Neuronal stem cell (in vitro differentiated cells): Measurements from ENCODE around the gene DLG2.
A peak's percentile ranks its signal among the peaks of the same experiment; 100 is the strongest.

ENCODE experiments used
- DNase-seq: peaks from one replicate; pipeline ENCODE4 v3.0.0-alpha.2; 2013; ENCODE audit warnings: low spot score
- H2AFZ ChIP-seq: one replicate; pipeline ENCODE4 v1.6.1; 2013; ENCODE audit warnings: mild to moderate bottlenecking, low read length, inconsistent platforms
- H2AK5ac ChIP-seq: 2 replicates; pipeline ENCODE4 v1.6.1; 2013; ENCODE audit warnings: low read depth, mild to moderate bottlenecking, inconsistent platforms, low read length, moderate library complexity, mixed read lengths
- H2BK120ac ChIP-seq: 2 replicates; pipeline ENCODE4 v1.6.1; 2013; ENCODE audit warnings: low read depth, mild to moderate bottlenecking, inconsistent platforms, low read length, moderate library complexity, mixed read lengths
- H2BK12ac ChIP-seq: one replicate; pipeline ENCODE4 v1.6.1; 2013; ENCODE audit warnings: low read length, inconsistent platforms
- H2BK15ac ChIP-seq: 2 replicates; pipeline ENCODE4 v1.6.1; 2013; ENCODE audit warnings: mild to moderate bottlenecking, low read length, inconsistent platforms, mixed read lengths
- H2BK5ac ChIP-seq: one replicate; pipeline ENCODE4 v1.6.1; 2013; ENCODE audit warnings: inconsistent platforms, mild to moderate bottlenecking, low read length, moderate library complexity
- H3K14ac ChIP-seq: one replicate; pipeline ENCODE4 v1.6.1; 2013; ENCODE audit warnings: low read length, inconsistent platforms
- H3K18ac ChIP-seq: 2 replicates; pipeline ENCODE4 v1.6.1; 2013; ENCODE audit warnings: low read length, inconsistent platforms
- H3K23ac ChIP-seq: 2 replicates; pipeline ENCODE4 v1.6.1; 2013; ENCODE audit warnings: low read depth, mild to moderate bottlenecking, mixed read lengths, low read length, inconsistent platforms; ENCODE audit not compliant: poor library complexity
- H3K27ac ChIP-seq: replicated peaks from 3 replicates; pipeline ENCODE4 v1.5.1; 2013; ENCODE audit warnings: low read length, inconsistent platforms
- H3K27me3 ChIP-seq, 3 experiments: 2 replicates each; pipeline ENCODE4 v1.6.1; 2013; ENCODE audit warnings: low read length in 3 of 3, mild to moderate bottlenecking in 2 of 3, inconsistent platforms in 1 of 3, low read depth in 1 of 3, mixed read lengths in 1 of 3, moderate library complexity in 1 of 3; ENCODE audit not compliant: control insufficient read depth in 3 of 3, insufficient read depth in 3 of 3
- H3K36me3 ChIP-seq, 2 donors: replicated peaks in 1 of 2; 2 replicates each; pipeline ENCODE4 v1.6.1; 2013; ENCODE audit warnings: low read length in 2 of 2; ENCODE audit not compliant: control insufficient read depth in 2 of 2, insufficient read depth in 2 of 2
- H3K4ac ChIP-seq: 2 replicates; pipeline ENCODE4 v1.6.1; 2013; ENCODE audit warnings: inconsistent platforms, mild to moderate bottlenecking, low read length, moderate library complexity
- H3K4me1 ChIP-seq, 2 donors: 1 replicate in 1 of 2; 2 replicates in 1 of 2; pipeline ENCODE4 v1.6.1; 2013; ENCODE audit warnings: low read length in 2 of 2, low read depth in 1 of 2; ENCODE audit not compliant: control insufficient read depth in 2 of 2, insufficient read depth in 1 of 2
- H3K4me2 ChIP-seq: one replicate; pipeline ENCODE4 v1.6.1; 2013; ENCODE audit warnings: mild to moderate bottlenecking, low read length, inconsistent platforms; ENCODE audit not compliant: insufficient read depth, poor library complexity, severe bottlenecking
- H3K4me3 ChIP-seq, 2 donors: 2 replicates each; pipeline ENCODE4 v1.5.1; 2013; ENCODE audit warnings: low read length in 2 of 2, mild to moderate bottlenecking in 2 of 2, inconsistent platforms in 1 of 2, moderate library complexity in 1 of 2
- H3K79me1 ChIP-seq: one replicate; pipeline ENCODE4 v1.6.1; 2013; ENCODE audit warnings: low read depth, mild to moderate bottlenecking, inconsistent platforms, low read length, moderate library complexity
- H3K9ac ChIP-seq: one replicate; pipeline ENCODE4 v1.6.1; 2013; ENCODE audit warnings: mild to moderate bottlenecking, low read depth, low read length, inconsistent platforms; ENCODE audit not compliant: poor library complexity
- H3K9me3 ChIP-seq, 2 donors: replicated peaks in 1 of 2; 2 replicates each; pipeline versions ENCODE3 to v1.6.1; 2013; ENCODE audit warnings: low read length in 2 of 2, mild to moderate bottlenecking in 2 of 2, inconsistent platforms in 1 of 2, low read depth in 1 of 2, mixed read lengths in 1 of 2, moderate library complexity in 1 of 2; ENCODE audit not compliant: control insufficient read depth in 2 of 2, insufficient read depth in 1 of 2
- H4K8ac ChIP-seq: one replicate; pipeline ENCODE4 v1.6.1; 2013; ENCODE audit warnings: low read depth, mild to moderate bottlenecking, inconsistent platforms, low read length, moderate library complexity
- H4K91ac ChIP-seq: one replicate; pipeline ENCODE4 v1.6.1; 2013; ENCODE audit warnings: low read length, low read depth, mild to moderate bottlenecking, inconsistent platforms; ENCODE audit not compliant: poor library complexity
- WGBS, 2 donors: extraction: QIAGEN DNeasy Blood & Tissue Kit; methylation state at CpG; one replicate each; pipeline ENCODE4 v1.1.7; 2013; ENCODE audit warnings: missing lambda C conversion rate in 2 of 2, mixed read lengths in 1 of 2; ENCODE audit not compliant: insufficient read length in 2 of 2, insufficient replicate concordance in 1 of 2; ENCODE audit errors: extremely low coverage in 2 of 2; 5-methylcytosine and 5-hydroxymethylcytosine counted together

Gene DLG2

GRCh38 chr11:84634309-84634708, 992.8 kb downstream of the DLG2 start:
- no peak overlapping the region for H3K4me2 ChIP-seq
- H3K4ac ChIP-seq = no peak overlapping the region
- no peak overlapping the region for H4K8ac ChIP-seq
- H2BK5ac ChIP-seq = no peak overlapping the region
- no peak for DNase-seq
- no peak overlapping the region for H3K9ac ChIP-seq
- H3K36me3 ChIP-seq = no peaks in the 10 kb centered on the region
- no peak overlapping the region for H4K91ac ChIP-seq
- peak overlapping the region; percentile 9 for H2AFZ ChIP-seq
- no peak overlapping the region for H3K18ac ChIP-seq
- H3K4me1 ChIP-seq = no peaks in the 10 kb centered on the region
- H3K27ac ChIP-seq = no peak overlapping the region
- H2BK15ac ChIP-seq = no peak overlapping the region
- H3K4me3 ChIP-seq = no peak overlapping the region
- H2BK120ac ChIP-seq = no peak overlapping the region
- no CpG with 5 or more reads among the region's 2 CpGs for WGBS, 2 donors
- H3K27me3 ChIP-seq = no peaks in the 10 kb centered on the region
- no peak overlapping the region for H3K23ac ChIP-seq
- no peak overlapping the region for H2BK12ac ChIP-seq
- no peaks in the 10 kb centered on the region for H3K9me3 ChIP-seq
- H2AK5ac ChIP-seq = no peak overlapping the region
- H3K79me1 ChIP-seq = no peaks in the 10 kb centered on the region
- no peak overlapping the region for H3K14ac ChIP-seq

- Histone ChIP-seq H3K9ac (no peak overlapping the region), H3K27ac (no peak overlapping the region), H3K4ac (no peak overlapping the region), H3K9me3 (no peaks in the 10 kb centered on the region), H2BK120ac (no peak overlapping the region), H2AFZ (peak overlapping the region; percentile 61), H2BK5ac (no peak overlapping the region), H3K23ac (no peak overlapping the region), H4K8ac (no peak overlapping the region), H3K4me2 (no peak overlapping the region), H4K91ac (no peak overlapping the region), H3K4me3 (no peak overlapping the region), H3K14ac (no peak overlapping the region), H3K36me3 (no peaks in the 10 kb centered on the region), H3K27me3 (no peaks in the 10 kb centered on the region), H2BK15ac (no peak overlapping the region), H3K4me1 (peaks cover 0 to 7% of the 10 kb centered on the region in 2 donors), H3K79me1 (no peaks in the 10 kb centered on the region), H2AK5ac (no peak overlapping the region), H2BK12ac (no peak overlapping the region), H3K18ac (no peak overlapping the region)
- no peak for DNase-seq
- no CpG with 5 or more reads among the region's 4 CpGs for WGBS, 2 donors
Observed at GRCh38 chr11:84628871-84629620, 998.1 kb downstream of the DLG2 start.

- H3K9me3 ChIP-seq = no peaks in the 10 kb centered on the region
- no peak overlapping the region for H3K4me2 ChIP-seq
- no peak overlapping the region for H3K4ac ChIP-seq
- no peak overlapping the region for H2AFZ ChIP-seq
- no peak overlapping the region for H4K91ac ChIP-seq
- no peak overlapping the region for H3K14ac ChIP-seq
- H4K8ac ChIP-seq = no peak overlapping the region
- no peak for DNase-seq
- no peaks in the 10 kb centered on the region for H3K36me3 ChIP-seq
- no peaks in the 10 kb centered on the region for H3K79me1 ChIP-seq
- no peak overlapping the region for H3K23ac ChIP-seq
- no peak overlapping the region for H3K18ac ChIP-seq
- no peak overlapping the region for H3K27ac ChIP-seq
- H2BK15ac ChIP-seq = no peak overlapping the region
- no peak overlapping the region for H2BK5ac ChIP-seq
- H3K4me1 ChIP-seq = peaks cover 0 to 7% of the 10 kb centered on the region in 2 donors
- no peak overlapping the region for H2BK12ac ChIP-seq
- no peak overlapping the region for H2AK5ac ChIP-seq
- H2BK120ac ChIP-seq = no peak overlapping the region
- H3K27me3 ChIP-seq = no peaks in the 10 kb centered on the region
- H3K9ac ChIP-seq = no peak overlapping the region
- no peak overlapping the region for H3K4me3 ChIP-seq
Observed at GRCh38 chr11:84626256-84626655, 1000.9 kb downstream of the DLG2 start.

- H2BK12ac ChIP-seq = no peak overlapping the region
- H2AFZ ChIP-seq = no peak overlapping the region
- DNase-seq = no peak
- H3K14ac ChIP-seq = no peak overlapping the region
- H2BK15ac ChIP-seq = no peak overlapping the region
- H3K18ac ChIP-seq = no peak overlapping the region
- H3K4me1 ChIP-seq = peaks cover 0 to 2% of the 10 kb centered on the region in 2 donors
- H3K9me3 ChIP-seq = no peaks in the 10 kb centered on the region
- H3K27me3 ChIP-seq = no peaks in the 10 kb centered on the region
- no peaks in the 10 kb centered on the region for H3K79me1 ChIP-seq
- H3K23ac ChIP-seq = no peak overlapping the region
- no peaks in the 10 kb centered on the region for H3K36me3 ChIP-seq
- H2BK5ac ChIP-seq = no peak overlapping the region
- no peak overlapping the region for H3K4me2 ChIP-seq
- H3K4ac ChIP-seq = no peak overlapping the region
- no peak overlapping the region for H4K91ac ChIP-seq
- no peak overlapping the region for H3K4me3 ChIP-seq
- no CpG with 5 or more reads among the region's 2 CpGs for WGBS, 2 donors
- H3K9ac ChIP-seq = no peak overlapping the region
- H2BK120ac ChIP-seq = no peak overlapping the region
- no peak overlapping the region for H2AK5ac ChIP-seq
- H4K8ac ChIP-seq = no peak overlapping the region
- H3K27ac ChIP-seq = no peak overlapping the region
Observed at GRCh38 chr11:84612645-84613044, 1014.5 kb downstream of the DLG2 start.
